HG03520 (cell line): Measurements from ENCODE around the gene EXD3.

Experiments
- ATAC-seq: cut with Tn5 transposase; IDR thresholded peaks from one replicate; pipeline ENCODE4 v1.9.1; 2021; ENCODE audit warnings: mild to moderate bottlenecking, moderate library complexity; ENCODE audit not compliant: unreplicated experiment

EXD3 gene

DNA sequence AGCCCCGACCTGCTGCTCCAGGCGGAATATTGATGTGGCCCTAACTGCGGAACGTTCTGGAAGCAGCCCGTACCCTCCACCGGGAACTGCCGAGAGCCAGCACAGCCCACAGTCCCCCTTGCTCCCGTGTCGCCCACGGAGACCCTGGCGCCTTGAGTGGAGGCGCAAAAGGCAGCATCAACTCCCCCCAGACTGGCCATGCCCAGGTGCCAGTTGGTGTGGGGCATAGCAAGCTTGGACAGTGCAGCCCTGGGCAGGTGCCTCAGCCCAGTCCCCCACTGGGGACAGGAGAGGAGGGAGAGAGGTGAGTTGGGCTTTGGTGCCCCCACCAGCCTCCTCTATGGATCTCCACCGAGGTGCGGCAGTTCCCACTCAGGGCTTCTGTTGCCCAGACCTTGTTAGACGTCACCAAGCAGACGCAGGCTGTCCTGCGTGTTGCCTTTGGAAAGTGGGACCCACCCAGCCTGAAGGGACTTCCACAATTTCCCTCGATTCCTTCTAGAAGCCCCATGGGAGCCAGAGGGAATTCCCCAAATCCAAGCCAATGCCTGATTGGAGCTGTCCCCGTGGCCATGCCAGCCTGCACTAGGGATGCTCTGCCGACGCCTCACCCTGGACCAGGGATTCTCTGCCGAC is 101.1 kb downstream of the EXD3 start:
- ATAC-seq, result no peak

DNA sequence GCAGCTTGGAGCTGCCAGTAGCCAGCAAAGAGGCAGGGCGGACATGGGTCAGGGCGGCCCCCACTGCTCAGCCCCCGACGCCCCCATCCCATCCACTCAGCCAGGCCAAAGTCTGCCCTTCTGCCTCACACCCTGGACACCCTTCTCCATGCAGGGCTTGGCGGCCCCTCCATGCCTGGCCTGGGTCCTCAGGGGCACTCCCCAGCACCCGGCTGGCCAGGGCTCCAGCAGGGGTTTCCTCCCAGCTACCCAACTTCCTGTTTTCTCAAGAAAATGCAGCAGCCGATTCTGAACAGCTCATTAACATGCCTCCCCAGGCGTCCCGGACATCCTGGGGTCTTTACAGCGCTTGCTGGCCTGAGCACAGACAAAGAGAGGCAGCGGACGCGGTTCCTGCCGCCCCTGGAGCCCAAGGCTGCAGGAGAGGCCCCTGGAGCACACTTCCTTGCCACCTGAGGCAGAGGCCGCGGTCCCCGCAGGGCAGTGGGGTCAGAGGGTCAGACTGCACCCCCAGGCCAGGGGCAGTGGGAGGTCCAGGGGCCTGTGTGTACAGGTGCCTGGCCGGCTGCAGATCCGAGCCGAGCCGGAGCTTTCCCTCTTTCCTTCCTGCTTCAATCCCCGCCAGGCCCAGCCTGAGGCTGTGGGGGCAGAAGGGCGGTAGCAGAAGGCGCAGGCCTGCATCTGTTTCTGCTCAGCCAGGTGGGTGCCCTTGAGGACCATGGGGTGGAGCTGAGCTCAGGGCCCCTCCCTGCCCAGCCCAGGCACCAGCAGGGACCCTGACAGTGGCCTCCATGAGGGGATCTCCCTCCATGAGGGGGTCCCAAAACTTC is 102.2 kb downstream of the EXD3 start:
- ATAC-seq, result no peak

DNA sequence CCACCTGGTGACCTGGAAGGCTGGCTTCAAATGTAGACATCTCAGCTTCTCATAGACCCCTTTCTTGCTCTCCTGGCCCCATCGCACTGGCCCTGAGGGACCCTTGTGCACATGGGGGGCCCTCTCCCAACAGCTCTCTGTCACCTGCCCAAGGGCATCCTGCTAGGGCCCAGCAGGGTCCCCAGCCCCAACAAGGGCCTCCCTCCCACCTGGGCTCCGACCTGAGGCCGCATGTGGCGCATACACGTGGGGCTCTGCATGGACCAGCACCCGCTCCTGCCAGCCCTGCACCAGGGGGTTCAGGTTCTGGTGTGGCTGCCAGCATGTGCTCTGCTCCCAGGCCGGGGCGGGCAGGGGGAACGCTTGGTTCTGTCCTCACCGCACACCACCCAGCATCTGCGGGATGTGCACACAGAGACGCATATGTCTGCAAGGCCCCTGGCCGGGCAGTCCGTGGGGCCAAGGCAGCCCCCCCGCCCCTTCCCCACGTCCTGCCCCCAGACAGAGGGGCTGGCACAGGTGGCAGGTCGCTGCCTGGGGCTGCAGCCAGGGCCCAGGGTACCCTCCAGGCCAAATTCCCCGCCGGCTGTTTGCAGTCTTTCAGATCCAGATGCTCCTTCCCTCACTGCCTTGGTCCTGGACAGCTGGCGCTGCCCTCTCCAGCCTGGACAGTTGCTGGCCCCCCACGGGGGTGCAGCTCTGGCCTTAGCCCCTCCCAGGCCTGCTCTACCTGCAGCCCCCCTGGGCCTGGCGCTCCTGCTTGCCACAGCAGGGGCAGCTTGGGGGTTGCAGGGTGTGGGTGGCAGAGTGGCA is 103.0 kb downstream of the EXD3 start:
- no peak for ATAC-seq

DNA sequence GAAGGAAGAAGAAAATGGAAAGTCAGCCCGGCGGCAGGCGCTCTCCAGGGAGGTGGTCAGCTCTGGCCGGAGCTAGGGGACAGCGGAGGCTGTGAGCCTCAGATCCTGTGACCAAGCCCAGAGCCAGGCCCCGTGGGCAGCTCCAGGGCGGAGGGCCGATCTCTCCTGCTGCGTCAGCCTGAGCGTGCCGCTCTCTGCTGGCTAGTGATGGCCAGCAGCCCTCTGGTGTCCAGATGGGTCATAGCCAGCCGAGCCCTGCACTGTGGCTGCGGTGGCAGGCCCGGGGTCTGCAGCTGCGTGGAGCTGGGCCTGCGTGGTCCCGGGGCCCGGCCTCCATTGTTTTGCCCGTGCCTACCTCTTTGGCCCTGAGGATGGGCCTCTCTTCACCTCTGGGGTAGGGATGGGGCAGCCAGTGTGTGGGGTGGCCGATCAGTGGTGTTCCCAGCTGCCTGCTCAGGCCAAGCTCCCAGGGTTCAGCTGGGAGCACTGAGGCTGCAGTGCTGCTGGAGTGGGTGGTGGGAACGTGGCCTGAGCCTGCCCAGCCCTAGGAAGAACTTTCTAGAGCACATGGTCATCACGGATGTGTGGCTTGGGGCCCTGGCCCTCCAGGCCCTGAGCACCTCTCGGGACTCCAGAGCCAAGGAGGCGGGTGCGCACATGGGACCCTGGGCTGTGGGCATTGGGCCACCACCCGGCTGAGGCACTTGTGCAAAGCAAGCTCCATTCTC is 103.8 kb downstream of the EXD3 start:
- no peak for ATAC-seq

DNA sequence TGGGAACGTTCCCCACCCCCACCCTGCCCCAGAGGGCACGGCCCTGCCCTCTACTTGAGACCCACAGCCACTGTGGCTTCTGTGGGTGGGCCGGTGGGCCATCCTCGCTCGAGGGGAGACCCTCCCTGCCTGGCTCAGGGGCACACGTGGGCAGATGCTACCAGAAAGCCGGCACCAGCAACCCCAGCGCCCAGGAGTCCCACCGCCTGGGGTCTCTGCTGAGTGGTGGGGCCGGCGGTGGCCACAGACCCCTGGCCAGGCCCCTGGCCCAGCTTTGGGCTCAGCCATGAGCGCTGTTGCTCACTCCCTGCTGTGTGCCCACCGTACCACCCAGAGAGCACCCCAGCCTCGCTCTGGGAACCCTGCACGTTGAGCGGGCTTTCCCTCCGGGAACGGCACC is 104.4 kb downstream of the EXD3 start:
- ATAC-seq, result no peak

DNA sequence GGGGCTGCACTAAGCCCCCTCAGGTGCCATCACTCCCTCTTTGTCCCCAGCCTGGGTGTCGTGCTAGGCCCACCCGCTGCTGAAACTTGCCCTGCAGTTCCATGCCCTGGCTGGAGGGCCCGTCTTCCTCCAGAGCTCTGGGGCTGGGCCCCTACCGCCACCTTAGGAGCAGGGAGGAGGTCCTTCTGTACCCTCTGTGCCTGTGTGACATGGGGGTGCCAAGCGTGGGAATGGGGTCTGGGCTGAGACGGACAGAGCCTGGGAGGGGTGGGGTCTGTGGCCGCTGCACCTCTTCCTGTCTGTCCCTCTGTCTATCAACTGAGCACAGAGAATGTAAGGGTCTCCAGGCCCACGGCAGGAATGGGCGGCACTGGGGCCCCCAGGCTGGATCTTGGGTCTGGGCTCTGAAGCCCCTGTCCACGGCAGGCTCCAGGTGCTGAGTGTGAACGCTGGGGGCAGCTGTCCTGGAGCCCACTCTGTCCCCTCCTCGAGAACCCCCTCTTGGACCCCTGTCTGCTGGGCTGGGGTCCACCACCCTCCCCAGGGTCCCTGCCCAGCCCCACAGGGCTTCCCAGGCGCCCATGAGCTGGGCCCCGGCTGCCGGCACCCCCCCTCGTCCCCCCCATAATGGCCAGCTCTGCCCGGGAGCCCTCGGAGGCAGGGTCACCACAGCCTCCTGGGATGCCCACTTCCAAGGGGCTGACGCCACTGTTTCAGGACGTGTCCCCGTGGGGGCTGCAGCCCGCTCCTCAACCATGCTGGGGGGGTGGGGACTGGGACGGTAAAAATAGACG is 105.0 kb downstream of the EXD3 start:
- no peak for ATAC-seq

DNA sequence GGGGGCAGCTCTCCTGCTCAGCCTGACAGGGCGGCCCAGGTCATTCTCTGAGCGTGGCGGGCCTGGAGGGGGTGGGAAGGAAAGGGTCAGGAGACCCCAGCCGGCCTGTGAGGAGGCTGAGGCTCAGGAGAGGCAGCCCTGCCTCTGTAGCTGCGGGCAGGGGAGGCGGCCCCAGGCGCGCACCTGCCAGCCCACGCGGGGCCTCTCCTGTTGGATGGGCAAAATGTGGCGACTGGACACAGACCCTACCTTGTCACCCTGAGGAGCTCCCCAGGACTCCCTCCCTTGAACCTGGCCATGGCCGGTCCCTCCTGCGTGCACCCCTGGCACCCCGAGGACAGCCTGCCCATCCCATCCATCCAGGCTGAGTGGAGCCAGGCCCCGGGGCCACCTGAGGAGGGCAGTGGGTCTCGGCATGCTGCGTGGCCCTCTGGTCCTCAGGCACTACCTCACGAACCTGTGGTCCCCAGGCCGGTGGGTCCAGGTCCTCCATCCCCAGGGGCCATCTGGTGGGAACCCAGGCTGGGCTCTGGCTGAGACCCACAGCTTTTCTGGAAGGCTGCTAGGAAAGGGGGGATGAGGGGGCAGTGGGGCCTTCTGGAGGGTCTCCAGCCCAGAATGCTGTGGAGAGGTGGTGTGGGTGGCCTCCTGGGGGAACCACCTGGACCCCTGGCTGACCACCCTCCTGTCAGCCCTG is 105.8 kb downstream of the EXD3 start:
- no peak for ATAC-seq

DNA sequence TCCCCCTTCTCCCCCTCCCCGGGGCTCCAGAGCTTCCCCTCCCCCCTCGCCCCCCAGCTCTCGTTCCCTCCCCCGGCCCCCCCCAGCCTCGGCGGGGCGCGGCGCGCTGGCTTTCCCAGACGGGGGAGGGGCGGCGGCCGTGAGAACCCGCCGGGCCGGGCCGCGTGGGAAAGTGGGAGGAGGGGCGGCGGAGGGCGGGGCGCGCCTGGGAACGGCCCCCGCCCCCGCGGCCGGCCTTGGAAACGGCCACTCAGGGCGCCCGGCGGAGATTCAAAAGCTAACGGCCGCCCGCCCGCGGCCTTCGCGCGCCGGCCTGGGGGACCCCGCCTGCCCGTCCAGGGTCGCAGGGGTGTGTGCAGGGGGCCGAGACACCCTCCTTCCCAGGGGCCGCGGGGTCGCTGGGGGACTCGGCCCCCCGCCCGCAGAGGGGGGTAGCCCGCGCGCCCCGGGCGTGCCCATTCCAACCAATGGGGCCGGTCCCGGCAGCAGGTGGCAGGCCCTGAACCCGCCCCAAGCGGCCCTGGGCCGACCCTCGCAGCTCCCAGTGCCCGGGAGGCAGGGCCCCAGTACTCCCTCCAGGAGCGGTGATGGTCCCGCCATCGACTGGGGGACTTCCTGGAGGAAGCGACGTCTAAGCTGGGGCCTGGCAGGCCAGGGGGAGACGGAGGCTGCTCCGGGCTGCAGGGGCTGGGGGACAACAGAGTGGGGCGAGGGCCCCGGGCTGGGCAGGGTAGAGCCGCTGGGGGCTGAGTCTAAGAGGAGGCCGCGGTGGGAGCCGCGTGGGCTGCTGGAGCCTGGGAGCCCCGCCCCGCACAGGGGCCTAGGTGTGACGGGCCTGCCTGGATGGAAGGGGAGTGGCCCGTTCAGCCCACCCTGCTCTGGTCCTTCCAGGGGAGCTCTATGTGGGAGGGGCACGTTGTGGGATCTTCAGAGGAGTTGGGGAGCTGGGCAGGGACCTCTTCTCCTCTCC is 106.7 kb downstream of the EXD3 start:
- no peak for ATAC-seq

DNA sequence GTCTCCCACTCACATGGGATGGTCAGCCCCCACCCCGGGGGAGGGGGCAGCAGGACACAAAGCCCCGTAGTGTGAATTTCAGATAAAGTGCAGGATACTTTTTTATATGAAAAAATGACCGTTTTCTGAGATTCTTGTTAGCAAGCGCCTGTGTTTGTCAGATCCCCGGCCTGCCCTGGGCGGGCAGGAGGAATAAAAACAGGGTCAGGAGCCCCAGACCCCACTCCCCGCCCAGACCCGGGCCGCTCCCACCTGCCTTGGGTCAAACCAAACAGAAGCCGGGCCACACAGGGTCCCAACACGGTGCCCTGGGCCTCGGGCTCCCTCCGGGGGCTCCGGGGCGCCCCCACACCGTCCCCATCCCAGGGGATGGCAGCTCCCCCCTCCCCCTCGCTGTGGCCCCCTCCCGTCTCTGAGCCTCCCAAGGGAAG is 107.4 kb downstream of the EXD3 start:
- ATAC-seq, result no peak

DNA sequence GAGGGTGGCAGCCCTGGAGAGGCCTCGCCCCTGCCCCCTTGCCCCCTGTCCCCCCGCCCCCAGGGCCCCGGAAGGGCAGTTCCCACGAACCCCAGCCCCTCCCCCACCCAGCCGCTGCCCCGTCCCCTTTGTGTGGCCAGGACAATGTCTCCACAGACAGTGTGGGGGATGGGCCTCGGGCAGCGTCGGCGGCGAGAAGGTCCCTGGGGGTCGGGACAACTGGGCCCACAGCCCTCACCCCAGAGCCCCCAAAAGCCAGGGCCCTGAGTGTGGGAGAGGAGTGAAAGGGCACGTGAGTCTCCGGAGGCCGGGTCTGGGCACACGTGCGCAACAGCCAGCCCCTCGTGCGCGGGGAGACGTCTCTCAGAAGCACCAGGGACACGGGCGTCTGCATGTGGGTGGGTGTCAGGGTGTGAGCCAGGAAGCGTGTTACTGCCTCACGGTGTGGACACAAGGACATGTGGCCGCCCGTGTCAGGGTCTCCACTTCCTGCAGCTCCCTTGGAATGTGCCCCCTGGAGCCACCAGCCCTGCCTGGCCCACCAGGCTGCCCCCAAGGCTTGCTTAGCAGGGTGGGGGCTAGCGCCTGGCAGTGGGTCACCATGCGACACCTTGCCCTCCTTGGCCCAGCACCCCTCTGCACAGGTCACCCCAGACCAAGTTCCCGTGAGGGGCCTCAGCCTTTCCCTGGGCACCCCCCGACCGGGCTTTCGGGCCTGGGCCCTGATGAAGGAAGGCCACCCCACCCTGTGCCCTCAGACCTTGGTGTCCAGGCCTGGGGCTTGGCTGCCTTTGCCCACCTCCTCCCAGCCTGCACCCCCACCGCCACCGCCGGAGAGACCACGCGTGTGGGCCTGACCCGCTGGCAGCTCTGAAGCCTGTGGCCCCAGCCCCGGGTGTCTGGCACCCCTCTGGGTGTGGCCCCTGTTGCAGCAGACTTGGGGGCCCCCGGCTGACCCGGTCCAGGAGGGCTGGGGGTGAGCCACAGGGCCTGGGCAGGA is 108.1 kb downstream of the EXD3 start:
- no peak for ATAC-seq

DNA sequence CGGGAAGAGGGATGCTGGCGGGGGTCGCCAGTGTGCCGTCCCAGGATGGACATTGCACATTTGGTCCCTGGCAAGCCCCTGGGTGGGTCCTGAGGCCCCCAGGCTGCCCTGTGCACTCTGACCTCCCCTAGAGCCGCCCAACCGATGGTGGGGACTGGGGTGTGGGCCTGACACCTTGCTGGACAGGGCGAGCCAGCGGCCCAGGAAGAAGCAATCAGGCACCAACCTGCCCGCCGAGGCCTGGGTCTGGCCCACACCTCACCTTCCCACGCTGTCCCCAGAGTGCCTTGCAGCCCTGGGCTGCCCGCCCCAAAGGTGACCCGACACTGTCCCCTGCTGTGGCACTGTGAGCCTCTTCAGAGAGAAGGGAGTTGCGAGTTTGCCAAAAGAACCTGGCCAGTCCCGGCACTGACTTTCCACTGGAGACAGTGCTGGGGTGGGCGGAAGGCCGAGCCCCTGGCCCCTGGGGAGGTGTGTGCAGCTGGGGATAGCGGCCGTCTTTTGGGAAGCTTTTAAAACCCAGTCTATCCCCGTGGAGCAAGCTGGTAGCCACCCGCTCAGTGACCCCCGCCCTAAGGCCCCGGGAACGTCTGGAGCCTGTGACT is 108.9 kb downstream of the EXD3 start:
- no peak for ATAC-seq

DNA sequence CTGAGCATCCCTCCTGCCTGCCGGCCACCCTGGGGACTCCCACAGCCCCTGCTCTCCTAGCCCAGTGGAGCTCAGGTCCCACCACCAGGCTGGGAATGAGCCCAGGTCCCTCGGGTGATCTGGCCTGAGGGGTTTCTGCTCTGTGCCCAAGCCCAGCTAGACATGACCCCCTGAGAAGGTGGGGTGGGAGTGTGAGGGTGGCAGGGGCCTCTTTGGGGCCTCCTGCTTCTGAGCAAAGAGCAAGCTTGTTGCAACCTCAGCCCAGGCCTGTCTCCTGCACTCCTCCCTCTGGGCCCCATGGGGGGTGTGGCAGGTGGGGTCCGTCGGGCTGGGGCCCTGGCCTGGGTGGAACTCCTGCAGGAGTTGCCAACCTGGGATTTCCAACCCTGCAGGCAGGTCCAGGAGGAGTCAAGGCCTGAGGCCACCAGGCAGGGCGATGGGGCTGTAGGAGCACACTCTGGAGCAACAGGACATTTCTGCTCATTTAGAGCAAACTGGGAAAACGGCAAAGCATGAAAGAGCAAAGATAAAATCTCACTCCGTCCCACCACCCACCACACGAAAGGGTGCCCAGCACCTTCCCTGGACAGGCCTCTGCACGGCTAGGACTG is 109.5 kb downstream of the EXD3 start:
- ATAC-seq, result no peak

DNA sequence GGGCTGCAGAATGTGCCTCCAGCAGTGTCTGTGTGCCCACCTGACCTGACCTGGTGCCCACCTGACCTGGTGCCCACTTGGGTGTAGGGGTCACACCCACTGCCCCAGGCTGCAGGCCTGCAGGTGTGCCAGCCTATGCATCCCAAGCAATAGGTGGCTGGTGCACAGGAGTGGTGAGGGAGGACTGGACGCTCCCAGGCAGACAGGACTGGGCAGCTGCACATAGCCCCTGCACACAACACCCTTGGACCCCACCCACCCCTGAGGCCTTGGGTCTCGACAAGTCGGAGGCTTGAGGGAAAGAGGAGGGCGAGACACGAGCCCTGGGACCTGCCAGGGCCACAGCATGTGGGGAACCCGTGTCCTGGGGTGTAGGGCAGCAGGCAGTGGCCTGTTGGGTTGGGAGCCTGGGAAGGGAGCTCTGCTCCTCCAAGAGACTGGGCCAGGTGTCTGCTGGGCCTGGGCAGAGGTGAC is 110.1 kb downstream of the EXD3 start:
- ATAC-seq, result no peak

DNA sequence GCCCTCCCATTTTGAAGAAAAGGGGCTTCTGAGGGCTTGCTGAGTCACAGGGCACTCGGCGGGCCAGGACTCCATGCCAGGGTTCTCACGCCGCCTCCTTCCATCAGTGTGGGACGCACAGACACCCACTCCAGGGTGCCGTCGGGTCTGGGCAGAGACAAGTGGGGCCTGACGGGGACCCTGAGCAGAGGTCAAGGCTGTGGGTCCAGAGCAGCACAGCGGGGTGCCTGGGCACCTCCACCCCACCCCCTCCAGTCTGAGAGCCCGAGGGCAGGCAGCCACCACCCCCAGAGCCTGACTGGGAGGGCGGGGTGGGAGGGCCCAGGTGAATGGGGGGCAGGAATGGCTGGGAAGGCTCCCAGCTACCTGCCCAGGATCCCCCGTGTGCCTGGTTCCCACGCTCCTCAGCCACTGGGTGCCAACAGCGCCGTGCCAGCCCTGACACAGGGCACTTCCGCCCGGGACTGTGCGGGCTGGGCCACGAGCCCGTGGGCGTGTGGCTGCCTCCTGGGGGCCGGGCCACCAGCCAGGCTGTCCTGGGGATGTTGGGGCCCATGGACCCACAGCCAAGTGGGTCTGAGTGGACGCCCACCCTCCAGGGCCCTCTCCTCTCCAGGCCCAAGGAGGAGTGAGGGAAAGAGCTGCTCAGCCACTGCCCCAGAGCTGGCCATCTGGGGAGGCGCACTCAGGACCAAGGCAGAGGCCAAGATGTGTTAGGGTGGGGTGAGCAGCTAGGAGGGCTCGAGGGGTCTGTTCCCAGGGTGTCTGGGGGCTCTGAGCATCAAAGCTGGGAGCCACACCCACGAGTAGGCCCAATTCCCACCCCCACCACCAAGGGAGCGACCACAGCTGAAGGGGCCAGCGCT is 110.7 kb downstream of the EXD3 start:
- no peak for ATAC-seq
